ENCODE data around the gene SUCLG1.

The SUCLG1 gene

DNA sequence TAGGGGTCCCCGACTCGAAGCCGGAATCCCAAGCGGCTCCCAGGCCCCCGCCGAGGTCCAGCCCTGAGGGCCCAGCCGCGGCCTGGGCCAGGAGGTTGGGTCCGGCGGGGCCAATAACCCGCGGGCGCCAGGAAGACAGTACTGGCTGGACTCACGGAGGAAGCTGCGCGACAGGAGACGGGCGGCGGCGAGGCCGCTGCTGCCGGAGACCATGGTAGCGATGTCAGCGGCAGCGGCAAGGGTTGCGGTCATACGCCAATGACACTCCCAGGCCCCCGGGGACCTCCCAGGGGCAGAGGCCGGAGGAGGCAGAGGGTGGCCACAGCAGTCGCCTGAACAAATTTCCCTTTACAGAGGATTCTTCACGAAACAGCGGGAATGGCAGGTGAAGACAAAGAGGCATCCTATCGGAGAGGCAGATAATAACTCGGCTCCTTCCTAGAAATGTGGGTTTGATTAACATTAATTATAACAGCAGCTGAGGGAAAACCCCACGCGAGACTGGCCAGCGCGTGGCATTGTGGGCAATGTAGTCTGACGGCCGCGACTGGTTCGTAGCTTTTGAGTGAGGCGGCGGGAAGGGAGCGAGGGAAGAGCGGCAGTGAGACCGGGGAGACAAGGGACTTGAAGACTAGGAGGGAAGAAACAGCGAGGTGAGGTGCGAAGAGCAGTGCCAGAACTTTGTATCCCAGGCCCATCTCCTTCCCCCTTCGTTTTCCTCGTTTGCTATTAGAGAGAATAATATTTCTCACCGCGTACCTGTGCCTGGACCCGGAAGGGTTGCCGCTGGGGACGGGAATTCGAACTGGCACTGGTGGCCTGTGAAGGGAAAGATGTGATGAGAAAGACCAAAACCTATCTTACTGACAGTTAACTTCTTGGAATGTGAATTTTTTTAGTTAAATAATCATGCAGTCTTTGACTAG is at the start of gene SUCLG1:
Gene SUCLG1, minus strand, starts transcription at position 263 of the 926 bp plus-strand sequence. Its CDS starts 11 bp downstream, at position 252.
- no peaks in the 10 kb centered on the region for H3K27me3 ChIP-seq (ENCODE audit: insufficient read depth, insufficient read length)
- TF ChIP-seq ZNF274 (IDR thresholded peaks at IDR 0.05; ENCODE audit: low read depth, low read length) (no peak), SUZ12 (IDR thresholded peaks at IDR 0.05; ENCODE audit: extremely low read depth, insufficient read depth, insufficient read length) (no peak)
- H3K36me3 ChIP-seq (ENCODE audit: insufficient read depth, insufficient read length, low read length), result peaks cover 3% of the 10 kb centered on the region
- peak within 1 kb of the TSS; percentile 78 for H3K4me3 ChIP-seq (ENCODE audit: insufficient read length, low read depth)
- H3K4me1 ChIP-seq (ENCODE audit: insufficient read depth, insufficient read length), result no peaks in the 10 kb centered on the region
- no peaks in the 10 kb centered on the region for H3K9me3 ChIP-seq (ENCODE audit: insufficient read depth, low read length)
- peak; percentile 71 for DNase-seq (ENCODE audit: low read depth, low spot score)
- H3K9ac ChIP-seq (ENCODE audit: insufficient read length, low read depth), result peak within 1 kb of the TSS; percentile 88

DNA sequence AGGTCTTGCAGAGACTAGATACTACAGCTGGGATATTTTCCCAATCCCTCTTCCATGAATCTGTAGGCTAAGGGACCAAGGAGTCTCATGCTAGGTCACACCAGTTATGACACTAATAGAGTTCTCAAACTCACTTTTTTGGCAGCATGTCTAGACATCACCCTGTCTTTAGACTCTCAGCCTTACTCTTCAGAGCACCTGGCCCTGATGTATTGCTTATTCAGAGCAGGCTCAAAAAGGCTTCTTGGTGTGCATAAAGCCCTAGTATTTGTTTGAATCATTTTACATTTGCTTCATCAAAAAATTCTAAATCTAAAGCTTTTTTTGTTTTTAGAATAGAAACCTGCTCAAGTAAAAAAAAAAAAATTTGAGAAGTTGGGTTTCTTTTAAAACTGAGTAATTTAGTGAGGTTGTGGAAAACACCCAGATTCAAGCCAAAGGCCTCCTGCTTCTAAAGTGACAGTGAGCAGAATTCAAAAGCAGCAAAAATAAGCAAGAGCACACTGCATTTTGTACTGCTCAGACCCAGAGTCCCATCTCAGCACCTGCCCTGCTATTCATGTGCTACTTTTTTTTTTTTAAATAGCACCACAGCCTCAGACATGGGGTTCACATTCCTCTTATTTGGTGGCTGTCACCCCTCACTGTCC is 39.2 kb upstream of the SUCLG1 start:
- H3K9me3 ChIP-seq (ENCODE audit: insufficient read depth, low read length), result no peaks in the 10 kb centered on the region
- H3K27me3 ChIP-seq (ENCODE audit: insufficient read depth, insufficient read length), result no peaks in the 10 kb centered on the region
- no peak overlapping the region for H3K4me3 ChIP-seq (ENCODE audit: insufficient read length, low read depth)
- no peak for TF ChIP-seq ZNF274 (IDR thresholded peaks at IDR 0.05; ENCODE audit: low read depth, low read length)
- no peak for TF ChIP-seq SUZ12 (IDR thresholded peaks at IDR 0.05; ENCODE audit: extremely low read depth, insufficient read depth, insufficient read length)
- TF ChIP-seq YY1 (IDR thresholded peaks at IDR 0.05; ENCODE audit: insufficient read depth, insufficient read length), result no peak
- no peaks in the 10 kb centered on the region for H3K36me3 ChIP-seq (ENCODE audit: insufficient read depth, insufficient read length, low read length)
- no peak for DNase-seq (ENCODE audit: low read depth, low spot score)
- no peaks in the 10 kb centered on the region for H3K4me1 ChIP-seq (ENCODE audit: insufficient read depth, insufficient read length)
- no peak overlapping the region for H3K9ac ChIP-seq (ENCODE audit: insufficient read length, low read depth)

DNA sequence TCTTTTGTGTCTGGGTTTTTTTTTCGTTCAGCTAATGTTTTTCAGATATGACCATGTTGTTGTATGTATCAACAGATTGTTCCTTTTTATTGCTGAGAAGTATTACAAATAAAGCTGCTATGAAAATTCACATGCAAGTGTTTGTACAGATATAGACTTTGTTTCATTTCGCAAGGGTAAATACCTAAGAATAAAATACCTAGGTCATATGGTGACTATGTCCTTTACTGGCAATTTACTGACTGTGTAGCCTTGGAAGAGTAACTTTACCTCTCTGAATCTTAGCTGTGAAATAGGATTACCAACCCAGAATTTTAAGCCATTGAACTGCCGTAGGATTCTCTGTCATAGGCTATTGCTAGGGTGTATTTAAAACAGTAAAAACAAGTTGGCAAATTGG is 38.2 kb upstream of the SUCLG1 start:
- Histone ChIP-seq H3K36me3 (ENCODE audit: insufficient read depth, insufficient read length, low read length) (no peaks in the 10 kb centered on the region), H3K27me3 (ENCODE audit: insufficient read depth, insufficient read length) (no peaks in the 10 kb centered on the region), H3K9me3 (ENCODE audit: insufficient read depth, low read length) (no peaks in the 10 kb centered on the region), H3K4me1 (ENCODE audit: insufficient read depth, insufficient read length) (no peaks in the 10 kb centered on the region), H3K4me3 (ENCODE audit: insufficient read length, low read depth) (no peak overlapping the region), H3K9ac (ENCODE audit: insufficient read length, low read depth) (no peak overlapping the region)
- no peak for TF ChIP-seq SUZ12 (IDR thresholded peaks at IDR 0.05; ENCODE audit: extremely low read depth, insufficient read depth, insufficient read length)
- TF ChIP-seq ZNF274 (IDR thresholded peaks at IDR 0.05; ENCODE audit: low read depth, low read length), result no peak
- no peak for TF ChIP-seq YY1 (IDR thresholded peaks at IDR 0.05; ENCODE audit: insufficient read depth, insufficient read length)
- no peak for DNase-seq (ENCODE audit: low read depth, low spot score)

DNA sequence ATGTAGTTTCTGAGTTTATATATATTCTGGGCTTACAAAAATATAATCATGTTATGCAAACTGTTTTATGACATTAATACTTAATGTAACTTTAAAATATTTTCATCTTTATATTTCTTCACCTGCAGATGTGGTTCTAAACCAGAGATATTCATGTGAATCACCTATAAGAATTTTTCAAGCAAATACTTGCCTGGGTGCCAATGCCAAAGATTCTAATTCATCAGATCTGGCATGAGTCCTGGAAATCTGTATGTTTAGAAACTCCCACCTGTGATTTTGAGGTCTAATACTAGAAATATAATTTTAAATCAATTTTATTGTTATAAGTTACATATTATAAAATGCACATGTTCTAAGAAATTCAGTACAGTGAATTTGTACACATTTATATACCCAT is 37.3 kb upstream of the SUCLG1 start:
- Histone ChIP-seq H3K4me1 (ENCODE audit: insufficient read depth, insufficient read length) (no peaks in the 10 kb centered on the region), H3K9ac (ENCODE audit: insufficient read length, low read depth) (no peak overlapping the region), H3K27me3 (ENCODE audit: insufficient read depth, insufficient read length) (no peaks in the 10 kb centered on the region), H3K36me3 (ENCODE audit: insufficient read depth, insufficient read length, low read length) (no peaks in the 10 kb centered on the region), H3K4me3 (ENCODE audit: insufficient read length, low read depth) (no peak overlapping the region), H3K9me3 (ENCODE audit: insufficient read depth, low read length) (no peaks in the 10 kb centered on the region)
- DNase-seq (ENCODE audit: low read depth, low spot score), result no peak
- no peak for TF ChIP-seq YY1 (IDR thresholded peaks at IDR 0.05; ENCODE audit: insufficient read depth, insufficient read length)
- TF ChIP-seq ZNF274 (IDR thresholded peaks at IDR 0.05; ENCODE audit: low read depth, low read length), result no peak
- TF ChIP-seq SUZ12 (IDR thresholded peaks at IDR 0.05; ENCODE audit: extremely low read depth, insufficient read depth, insufficient read length), result no peak

DNA sequence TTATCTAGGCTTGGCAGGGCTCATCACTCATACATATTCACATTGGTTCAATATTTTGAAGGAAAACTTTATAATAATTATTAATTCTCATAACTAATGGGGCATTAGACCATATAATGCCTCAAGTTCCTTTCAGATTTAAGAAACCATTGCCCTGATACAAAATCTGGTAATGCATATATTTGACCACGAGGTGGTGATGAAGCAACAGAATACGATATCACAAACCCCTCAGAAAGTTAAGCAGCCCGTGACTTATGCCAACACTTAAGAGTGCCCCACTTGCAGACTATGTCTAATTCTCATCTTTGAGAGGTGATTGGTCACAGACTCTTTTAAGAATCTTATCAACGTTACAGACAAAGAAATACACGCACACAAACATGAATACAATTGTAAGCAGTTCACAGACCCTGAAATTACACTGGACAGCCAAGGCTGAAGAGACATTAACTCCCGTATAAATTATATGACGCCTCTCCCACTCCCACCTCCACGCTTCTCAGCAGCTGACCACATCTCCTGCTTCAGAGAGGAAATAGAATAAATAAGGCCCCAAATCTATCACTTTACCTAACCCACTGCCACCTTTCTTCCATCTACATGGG is 36.6 kb upstream of the SUCLG1 start:
- Histone ChIP-seq H3K36me3 (ENCODE audit: insufficient read depth, insufficient read length, low read length) (no peaks in the 10 kb centered on the region), H3K9ac (ENCODE audit: insufficient read length, low read depth) (no peak overlapping the region), H3K4me1 (ENCODE audit: insufficient read depth, insufficient read length) (no peaks in the 10 kb centered on the region), H3K4me3 (ENCODE audit: insufficient read length, low read depth) (no peak overlapping the region), H3K9me3 (ENCODE audit: insufficient read depth, low read length) (no peaks in the 10 kb centered on the region), H3K27me3 (ENCODE audit: insufficient read depth, insufficient read length) (no peaks in the 10 kb centered on the region)
- peak; percentile 51 for DNase-seq (ENCODE audit: low read depth, low spot score)
- TF ChIP-seq YY1 (IDR thresholded peaks at IDR 0.05; ENCODE audit: insufficient read depth, insufficient read length), result no peak
- TF ChIP-seq SUZ12 (IDR thresholded peaks at IDR 0.05; ENCODE audit: extremely low read depth, insufficient read depth, insufficient read length), result no peak
- TF ChIP-seq ZNF274 (IDR thresholded peaks at IDR 0.05; ENCODE audit: low read depth, low read length), result no peak

DNA sequence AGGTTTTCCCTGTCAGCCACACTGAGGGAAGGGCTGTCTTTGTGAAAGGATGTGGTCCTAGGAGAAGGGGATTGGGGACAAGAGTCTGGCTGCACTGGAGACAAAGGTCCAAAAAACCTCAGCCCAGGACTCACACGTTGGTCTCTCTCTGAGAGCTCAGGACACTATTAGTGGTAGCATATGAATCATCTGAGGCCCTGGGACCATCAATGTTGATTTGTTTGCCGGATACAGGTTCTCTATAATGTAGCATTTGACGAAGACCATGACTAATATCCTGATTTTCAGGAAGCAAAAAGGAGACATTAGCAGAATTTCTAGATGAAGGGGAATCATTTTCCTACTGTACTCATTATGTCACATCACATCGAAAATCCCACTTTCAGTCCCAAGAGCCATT is 35.0 kb upstream of the SUCLG1 start:
- Histone ChIP-seq H3K36me3 (ENCODE audit: insufficient read depth, insufficient read length, low read length) (no peaks in the 10 kb centered on the region), H3K9ac (ENCODE audit: insufficient read length, low read depth) (no peak overlapping the region), H3K4me3 (ENCODE audit: insufficient read length, low read depth) (no peak overlapping the region), H3K27me3 (ENCODE audit: insufficient read depth, insufficient read length) (no peaks in the 10 kb centered on the region), H3K9me3 (ENCODE audit: insufficient read depth, low read length) (no peaks in the 10 kb centered on the region), H3K4me1 (ENCODE audit: insufficient read depth, insufficient read length) (no peaks in the 10 kb centered on the region)
- DNase-seq (ENCODE audit: low read depth, low spot score), result no peak
- TF ChIP-seq SUZ12 (IDR thresholded peaks at IDR 0.05; ENCODE audit: extremely low read depth, insufficient read depth, insufficient read length) (no peak), YY1 (IDR thresholded peaks at IDR 0.05; ENCODE audit: insufficient read depth, insufficient read length) (no peak), ZNF274 (IDR thresholded peaks at IDR 0.05; ENCODE audit: low read depth, low read length) (no peak)

DNA sequence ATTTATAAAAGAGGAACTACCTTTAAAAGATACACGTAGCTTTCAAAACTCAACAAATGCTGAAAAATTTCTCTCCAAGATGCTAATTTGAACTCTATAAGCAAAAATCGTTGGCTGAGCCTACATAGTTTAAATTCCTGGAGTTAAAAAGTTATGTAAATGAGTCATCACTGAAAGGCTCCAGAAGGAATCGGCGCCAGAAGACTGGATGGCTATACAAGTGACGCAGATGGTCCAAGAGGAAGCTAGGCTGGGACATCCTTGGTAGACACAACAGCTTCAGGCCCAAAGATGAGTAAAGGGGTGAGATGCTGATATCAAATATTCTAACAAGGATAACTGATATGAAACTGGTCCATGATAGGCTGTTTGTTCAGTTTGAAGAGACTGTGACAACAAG is 34.4 kb upstream of the SUCLG1 start:
- no peak for DNase-seq (ENCODE audit: low read depth, low spot score)
- Histone ChIP-seq H3K27me3 (ENCODE audit: insufficient read depth, insufficient read length) (no peaks in the 10 kb centered on the region), H3K4me3 (ENCODE audit: insufficient read length, low read depth) (no peak overlapping the region), H3K9ac (ENCODE audit: insufficient read length, low read depth) (no peak overlapping the region), H3K36me3 (ENCODE audit: insufficient read depth, insufficient read length, low read length) (no peaks in the 10 kb centered on the region), H3K9me3 (ENCODE audit: insufficient read depth, low read length) (no peaks in the 10 kb centered on the region), H3K4me1 (ENCODE audit: insufficient read depth, insufficient read length) (no peaks in the 10 kb centered on the region)
- no peak for TF ChIP-seq ZNF274 (IDR thresholded peaks at IDR 0.05; ENCODE audit: low read depth, low read length)
- TF ChIP-seq SUZ12 (IDR thresholded peaks at IDR 0.05; ENCODE audit: extremely low read depth, insufficient read depth, insufficient read length), result no peak
- no peak for TF ChIP-seq YY1 (IDR thresholded peaks at IDR 0.05; ENCODE audit: insufficient read depth, insufficient read length)

All from NT2/D1 (cell line).